HG03097 (cell line): Measurements from ENCODE around the gene TMF1.

Source experiments
- ATAC-seq: cut with Tn5 transposase; IDR thresholded peaks from one replicate; pipeline ENCODE4 v1.9.1; 2021; ENCODE audit not compliant: unreplicated experiment, low FRiP score

Gene TMF1

GRCh38 chr3:69051756-69052471, at the start of gene TMF1:
TMF1 (minus strand) TSS chr3:69052333; CDS start chr3:69052086, 247 bp downstream.
- peak; percentile 94 for ATAC-seq

- no peak for ATAC-seq
Observed at GRCh38 chr3:69099576-69099975, 47.4 kb upstream of the TMF1 start.

GRCh38 chr3:69097407-69098086, 45.4 kb upstream of the TMF1 start:
- no peak for ATAC-seq

- ATAC-seq, result no peak
Observed at GRCh38 chr3:69096299-69096698, 44.2 kb upstream of the TMF1 start.

- no peak for ATAC-seq
Observed at GRCh38 chr3:69095636-69096035, 43.5 kb upstream of the TMF1 start.

- no peak for ATAC-seq
Observed at GRCh38 chr3:69094467-69095205, 42.5 kb upstream of the TMF1 start.

GRCh38 chr3:69092030-69092516, 39.9 kb upstream of the TMF1 start:
- peak; percentile 76 for ATAC-seq

- ATAC-seq, result no peak
Observed at GRCh38 chr3:69091389-69092029, 39.4 kb upstream of the TMF1 start.

- ATAC-seq, result no peak
Observed at GRCh38 chr3:69090021-69090420, 37.9 kb upstream of the TMF1 start.

GRCh38 chr3:69088063-69088462, 35.9 kb upstream of the TMF1 start:
- ATAC-seq, result peak; percentile 12

- no peak for ATAC-seq
Observed at GRCh38 chr3:69087030-69087791, 35.1 kb upstream of the TMF1 start.

- no peak for ATAC-seq
Observed at GRCh38 chr3:69085833-69086722, 33.9 kb upstream of the TMF1 start.

GRCh38 chr3:69085168-69085832, 33.2 kb upstream of the TMF1 start:
- ATAC-seq, result no peak

- peak; percentile 51 for ATAC-seq
Observed at GRCh38 chr3:69084326-69085167, 32.4 kb upstream of the TMF1 start, which contains the start of gene ARL6IP5. ARL6IP5 (plus strand) TSS chr3:69084937; CDS start chr3:69085048, 111 bp downstream.

- ATAC-seq, result peak; percentile 48
Observed at GRCh38 chr3:69082805-69083204, 30.7 kb upstream of the TMF1 start.

GRCh38 chr3:69082361-69082760, 30.2 kb upstream of the TMF1 start:
- no peak for ATAC-seq

- no peak for ATAC-seq
Observed at GRCh38 chr3:69081583-69082262, 29.6 kb upstream of the TMF1 start.
